Stimulated activated CD4-positive, alpha-beta T cell treated with anti-CD3 and anti-CD28 coated beads, Interleukin-1b, Interleukin-23, amount 100 ng/mL, for 4 hours (primary cell): ENCODE data around the gene ADIPOR2.
"Not testable (repeated sequence)": the region's sequence is repeated elsewhere in the genome, so short reads cannot be mapped to it uniquely, and the experiment has no call there.

ENCODE experiments used
- DNase-seq, 2 donors: peaks; one replicate each; pipeline ENCODE4 v3.0.0-alpha.2; 2020; ENCODE audit warnings: low read depth in 2 of 2

ADIPOR2 gene

GRCh38 chr12:1811948-1812291, 121.0 kb downstream of the ADIPOR2 start:
- DNase-seq, result no peak

GRCh38 chr12:1812650-1813302, 121.9 kb downstream of the ADIPOR2 start:
- no peak for DNase-seq

DNA sequence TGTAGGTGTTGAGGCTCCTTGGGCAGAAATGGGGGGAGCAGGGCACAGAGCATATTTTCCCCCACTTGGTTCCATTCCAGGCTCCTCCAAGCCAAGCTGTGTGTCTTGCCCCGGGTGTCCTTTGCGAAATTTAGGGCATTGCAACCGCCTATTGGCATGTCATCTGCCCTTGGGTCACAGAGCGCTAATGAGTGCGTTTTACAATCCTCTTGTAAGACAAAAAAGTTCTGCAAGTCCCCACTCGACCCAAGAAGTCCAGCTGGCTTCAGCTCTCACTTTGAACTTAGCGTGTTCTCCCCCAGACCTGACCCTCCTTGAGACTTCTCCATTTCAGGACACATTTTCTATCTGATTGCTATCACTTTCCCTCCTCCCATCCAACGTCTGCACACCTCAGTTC, 123.4 kb downstream of the ADIPOR2 start:
- no peak for DNase-seq

DNA sequence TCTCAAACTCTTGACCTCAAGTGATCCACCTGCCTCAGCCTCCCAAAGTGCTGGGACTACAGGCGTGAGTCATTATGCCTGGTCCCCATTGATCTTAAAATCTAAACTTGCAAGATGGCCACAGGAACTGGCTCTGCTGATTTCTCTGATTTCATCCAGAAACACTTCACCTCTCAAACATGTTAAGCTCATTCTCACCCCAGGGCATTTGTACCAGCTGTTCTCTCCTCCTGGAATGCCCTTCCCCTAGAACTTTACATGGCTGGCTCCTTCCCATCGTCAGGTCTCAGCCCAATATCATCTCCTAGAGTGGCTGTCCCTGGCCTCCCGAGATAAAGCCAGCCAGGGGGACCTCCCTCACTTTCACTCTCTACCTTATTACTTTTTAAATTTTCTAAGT, 124.2 kb downstream of the ADIPOR2 start:
- DNase-seq, result no peak

DNA sequence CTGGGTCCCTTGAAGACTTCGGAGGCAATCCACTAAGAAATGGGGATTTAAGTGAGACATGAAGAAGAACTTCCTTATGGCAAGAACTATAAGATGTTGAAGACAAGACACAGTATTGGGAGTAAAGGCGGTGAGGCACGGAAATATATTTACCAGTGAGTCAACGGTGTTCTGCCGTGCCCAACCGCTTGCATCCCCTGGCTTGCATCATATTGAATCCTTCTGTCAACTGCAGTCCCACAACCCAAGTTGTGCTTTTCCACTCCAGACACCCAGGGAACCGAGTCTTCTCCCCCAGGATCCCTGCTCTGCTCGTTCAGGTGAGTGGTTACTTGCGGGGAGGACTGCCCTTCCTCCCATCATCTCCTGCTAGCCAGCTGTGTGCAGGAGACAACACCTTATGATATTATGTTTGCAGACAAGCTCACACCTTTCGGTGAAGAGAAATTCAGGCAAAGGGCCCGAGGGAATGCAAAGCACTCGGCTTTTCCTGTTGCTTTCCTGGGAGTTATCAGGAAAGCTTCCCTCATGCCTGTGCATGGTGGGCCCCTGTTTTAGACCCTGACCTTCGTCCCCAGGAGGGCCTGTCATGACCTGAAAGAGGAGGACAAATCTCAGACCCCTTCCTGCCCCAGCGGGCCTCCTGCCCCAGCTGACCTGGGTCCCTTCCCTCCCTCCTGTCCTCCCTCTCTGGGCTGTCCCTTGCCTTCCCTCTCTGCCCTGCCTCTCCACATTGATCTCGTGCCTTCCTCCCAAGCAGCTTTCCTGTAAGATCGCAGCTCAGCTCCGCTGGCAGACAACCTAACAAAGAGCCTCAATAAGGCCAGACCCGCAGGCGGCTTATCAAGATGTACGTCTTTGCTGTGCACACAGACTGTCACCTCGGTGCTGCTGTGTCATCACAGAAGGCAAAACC, 125.2 kb downstream of the ADIPOR2 start:
- DNase-seq, result no peak

DNA sequence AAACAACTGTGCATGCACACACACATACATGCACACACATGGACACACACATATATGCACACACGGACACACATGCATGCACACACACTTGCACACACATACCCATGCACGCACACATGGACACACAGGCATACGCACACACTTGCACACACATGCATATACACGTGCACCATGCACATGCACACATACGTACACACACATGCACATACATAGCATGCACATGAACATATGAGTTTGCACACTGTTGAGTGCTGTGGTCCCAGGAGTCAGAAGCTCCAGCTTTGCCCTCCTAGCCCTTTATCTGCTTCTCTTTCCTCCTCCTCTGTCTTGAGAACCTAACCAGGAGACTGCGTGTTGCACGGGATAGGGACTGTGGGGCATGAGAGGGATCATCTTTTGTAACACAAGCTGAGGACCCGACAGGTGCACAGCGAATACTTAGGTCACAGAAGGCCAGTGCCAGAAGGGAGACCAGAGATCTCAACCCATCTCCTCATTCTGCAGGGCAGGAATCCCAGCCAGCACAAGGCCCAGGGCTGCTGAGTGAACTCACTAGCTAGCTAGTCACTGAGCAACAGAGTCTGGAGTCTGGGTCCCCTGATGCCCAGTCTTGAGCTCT, 126.0 kb downstream of the ADIPOR2 start:
- no peak for DNase-seq

DNA sequence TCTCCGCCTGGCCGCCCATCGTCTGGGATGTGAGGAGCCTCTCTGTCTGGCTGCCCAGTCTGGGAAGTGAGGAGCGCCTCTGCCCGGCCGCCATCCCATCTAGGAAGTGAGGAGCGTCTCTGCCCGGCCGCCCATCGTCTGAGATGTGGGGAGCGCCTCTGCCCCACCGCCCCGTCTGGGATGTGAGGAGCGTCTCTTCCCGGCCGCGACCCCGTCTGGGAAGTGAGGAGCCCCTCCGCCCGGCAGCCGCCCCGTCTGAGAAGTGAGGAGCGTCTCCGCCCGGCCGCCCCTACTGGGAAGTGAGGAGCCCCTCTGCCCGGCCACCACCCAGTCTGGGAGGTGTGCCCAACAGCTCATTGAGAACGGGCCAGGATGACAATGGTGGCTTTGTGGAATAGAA, 127.1 kb downstream of the ADIPOR2 start:
- DNase-seq, result not testable (repeated sequence)

- no peak for DNase-seq
Measured at GRCh38 chr12:1819050-1819449, 128.2 kb downstream of the ADIPOR2 start.

GRCh38 chr12:1819571-1819970, 128.7 kb downstream of the ADIPOR2 start:
- no peak for DNase-seq

GRCh38 chr12:1820191-1820895, 129.5 kb downstream of the ADIPOR2 start, which contains the start of gene LRTM2:
Gene LRTM2 (plus strand): TSS chr12:1820565. CDS start chr12:1828149, 7,584 bp downstream.
- no peak for DNase-seq

GRCh38 chr12:1820896-1821291, 130.0 kb downstream of the ADIPOR2 start:
- DNase-seq, result no peak

DNA sequence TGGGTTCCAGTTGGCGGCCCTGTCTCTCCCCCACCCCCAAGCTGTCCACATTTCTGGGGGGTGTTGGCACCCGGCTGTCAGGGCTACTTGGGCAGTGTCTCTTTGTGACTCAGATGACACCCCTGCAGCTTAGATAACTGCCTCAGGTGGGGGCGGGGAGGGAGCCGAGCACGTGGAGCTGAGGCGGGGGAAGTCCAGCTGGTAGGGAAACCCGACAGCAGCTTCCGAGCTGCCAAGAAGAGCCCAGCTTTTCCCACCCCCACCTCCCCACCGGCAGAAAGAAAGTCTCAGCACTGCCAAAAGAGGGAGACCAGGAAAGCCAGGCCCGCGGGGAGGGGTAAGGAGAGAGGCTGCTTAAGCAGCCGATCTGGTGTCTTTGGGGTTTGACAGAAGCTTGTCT, 130.9 kb downstream of the ADIPOR2 start:
- no peak for DNase-seq

DNA sequence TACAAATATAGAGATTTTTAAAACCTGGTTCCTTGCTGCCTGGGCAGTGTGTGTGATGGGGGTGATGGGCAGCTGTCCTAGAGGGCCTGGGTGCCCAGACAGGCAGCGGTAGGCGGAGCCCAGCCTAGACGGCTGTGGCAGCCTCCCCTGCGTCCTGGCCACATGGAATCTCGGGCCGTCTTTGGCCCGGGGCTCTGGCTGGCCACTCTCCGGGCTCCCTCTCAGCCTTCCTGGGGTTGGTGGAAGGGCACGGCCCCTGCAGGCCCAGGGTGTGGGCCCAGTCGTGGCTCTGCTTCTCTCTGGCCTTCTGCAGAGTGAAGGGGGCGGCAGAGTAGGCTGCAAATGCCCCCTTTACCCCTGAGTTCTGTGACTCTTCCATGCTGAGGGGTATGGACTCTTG, 131.8 kb downstream of the ADIPOR2 start:
- DNase-seq, result no peak

- no peak for DNase-seq
Measured at GRCh38 chr12:1823237-1823636, 132.4 kb downstream of the ADIPOR2 start.

- DNase-seq, result no peak
Measured at GRCh38 chr12:1825382-1826102, 134.7 kb downstream of the ADIPOR2 start.

GRCh38 chr12:1826401-1826800, 135.5 kb downstream of the ADIPOR2 start:
- DNase-seq, result no peak

GRCh38 chr12:1826867-1827705, 136.2 kb downstream of the ADIPOR2 start:
- DNase-seq, result no peak

DNA sequence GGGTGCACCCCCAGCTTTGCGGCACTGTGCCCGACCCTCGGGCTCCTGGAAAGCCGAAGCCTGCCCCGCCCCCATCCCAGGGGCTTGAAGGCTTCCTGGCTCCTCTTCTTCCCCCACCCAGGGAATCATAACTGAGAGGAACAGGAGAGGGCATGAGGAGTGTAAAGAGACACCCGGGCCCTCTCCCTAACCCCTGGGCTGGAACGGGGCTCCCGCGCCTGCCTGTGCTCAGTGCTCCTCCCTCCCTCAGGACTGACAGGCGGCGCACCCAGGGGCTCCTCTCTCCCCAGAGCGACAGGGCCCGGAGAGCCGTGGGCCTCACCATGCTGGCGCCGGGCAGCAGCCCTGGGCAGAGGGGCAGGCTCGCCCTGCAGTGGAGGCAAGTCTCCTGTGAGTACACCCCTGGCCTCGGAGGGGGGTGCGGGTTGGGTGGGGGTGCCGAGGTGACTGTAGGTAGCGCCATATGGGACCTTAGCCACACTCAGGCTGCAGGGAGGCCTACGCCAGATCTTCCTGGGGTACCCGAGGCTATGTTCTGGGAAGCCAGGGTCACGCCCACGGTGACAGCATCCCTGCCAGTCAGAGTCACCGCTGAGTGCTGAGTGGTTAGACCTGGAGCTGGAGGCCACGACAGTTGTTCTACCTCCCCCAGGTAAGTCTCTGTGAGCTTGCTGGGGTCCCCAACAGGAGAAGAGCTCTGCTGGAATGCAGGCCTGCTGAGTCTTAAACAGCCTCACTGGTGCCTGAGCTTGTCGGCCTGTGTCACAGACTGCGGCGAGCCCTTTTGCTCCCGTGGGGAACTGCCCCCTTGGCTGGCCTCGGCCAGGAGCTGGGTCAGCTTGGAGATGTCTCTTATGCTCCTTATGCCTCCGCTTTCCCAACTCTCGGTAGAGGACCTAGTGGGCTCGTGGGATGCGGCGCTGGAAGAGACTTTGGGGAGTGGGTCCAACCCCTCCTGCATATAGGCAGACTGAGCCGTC, 137.2 kb downstream of the ADIPOR2 start:
- no peak for DNase-seq

- DNase-seq, result no peak
Measured at GRCh38 chr12:1828856-1829255, 138.0 kb downstream of the ADIPOR2 start.
